Hematopoietic multipotent progenitor cell treated with erythropoietin and hydrocortisone succinate and interleukin-3 and kit ligand, for 4 days (in vitro differentiated cells): Measurements from ENCODE around the gene CARM1.
"Not testable (repeated sequence)": the region's sequence is repeated elsewhere in the genome, so short reads cannot be mapped to it uniquely, and the experiment has no call there.

Experiments used
- DNase-seq: peaks from one replicate; pipeline ENCODE4 v3.0.0-alpha.2; 2015

The CARM1 gene

DNA sequence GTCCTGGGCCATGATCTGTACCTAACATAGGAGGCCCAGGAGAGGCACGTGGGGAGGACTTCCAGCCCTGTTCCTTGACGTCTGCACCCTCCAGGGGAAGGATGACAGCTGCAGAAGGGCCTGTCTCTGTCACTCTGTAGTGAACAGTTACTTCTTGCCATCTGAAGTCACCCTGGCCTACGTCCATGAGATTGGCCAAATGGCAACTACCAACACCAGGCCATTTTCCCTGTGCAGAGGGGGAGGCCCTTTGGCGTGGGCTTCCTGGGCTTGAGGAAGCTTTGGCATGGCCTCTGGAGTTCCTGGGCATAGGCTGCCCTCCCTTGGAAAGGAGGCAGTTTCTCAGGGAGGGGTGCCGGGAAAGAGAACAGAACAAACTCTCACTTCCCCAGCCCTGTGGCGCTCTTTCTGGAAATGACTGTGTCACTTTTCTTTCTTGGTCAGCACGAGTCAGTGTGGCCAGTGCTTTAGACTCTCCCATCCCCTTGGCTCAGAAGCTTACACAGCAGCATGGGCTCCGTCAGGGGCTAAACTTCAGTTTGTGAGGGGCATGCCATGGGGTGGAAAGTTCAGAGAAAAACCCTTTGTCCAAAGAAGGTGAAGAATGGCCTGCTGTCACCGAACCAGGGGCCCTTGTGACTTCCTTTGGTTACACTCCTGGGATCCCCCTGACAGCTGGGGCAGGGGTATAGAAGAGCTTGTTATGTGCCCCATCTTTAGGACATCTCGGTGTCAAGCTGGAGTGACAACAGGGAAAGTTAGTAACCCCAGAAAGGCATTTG lies 5.3 kb downstream of the CARM1 start:
- DNase-seq, result no peak

DNA sequence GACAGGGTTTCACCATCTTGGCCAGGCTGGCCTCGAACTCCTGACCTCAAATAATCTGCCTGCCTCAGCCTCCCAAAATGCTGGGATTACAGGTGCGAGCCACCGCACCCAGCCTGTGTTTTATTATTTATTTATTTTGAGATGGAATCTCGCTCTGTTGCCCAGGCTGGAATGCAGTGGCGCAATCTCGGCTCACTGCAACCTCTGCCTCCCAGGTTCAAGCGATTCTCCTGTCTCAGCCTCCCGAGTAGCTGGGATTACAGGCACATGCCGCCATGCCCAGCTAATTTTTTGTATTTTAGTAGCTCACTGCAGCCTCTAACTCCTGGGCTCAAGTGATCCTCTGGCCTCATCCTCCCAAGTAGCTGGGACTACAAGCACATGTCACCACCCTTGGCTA lies 6.3 kb downstream of the CARM1 start:
- DNase-seq, result not testable (repeated sequence)

DNA sequence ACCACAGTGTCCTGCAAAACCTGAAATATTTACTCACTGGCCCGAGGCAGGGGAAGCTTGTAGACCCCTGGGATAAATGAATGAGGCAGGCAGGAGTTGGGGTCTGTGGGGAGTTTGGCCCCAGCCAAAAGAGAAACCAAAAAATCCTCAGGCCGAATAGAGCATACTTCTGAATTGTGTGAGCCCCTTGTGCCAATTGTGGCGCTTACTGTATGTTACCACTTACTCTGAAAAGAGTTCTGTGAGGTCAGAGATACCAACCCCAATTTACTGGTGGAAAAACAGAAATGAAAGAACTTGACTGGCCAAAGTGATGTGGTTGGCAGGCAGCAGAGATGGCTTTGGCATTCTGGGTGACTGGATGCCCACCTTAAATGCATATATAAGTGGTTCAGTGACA lies 6.9 kb downstream of the CARM1 start:
- no peak for DNase-seq

DNA sequence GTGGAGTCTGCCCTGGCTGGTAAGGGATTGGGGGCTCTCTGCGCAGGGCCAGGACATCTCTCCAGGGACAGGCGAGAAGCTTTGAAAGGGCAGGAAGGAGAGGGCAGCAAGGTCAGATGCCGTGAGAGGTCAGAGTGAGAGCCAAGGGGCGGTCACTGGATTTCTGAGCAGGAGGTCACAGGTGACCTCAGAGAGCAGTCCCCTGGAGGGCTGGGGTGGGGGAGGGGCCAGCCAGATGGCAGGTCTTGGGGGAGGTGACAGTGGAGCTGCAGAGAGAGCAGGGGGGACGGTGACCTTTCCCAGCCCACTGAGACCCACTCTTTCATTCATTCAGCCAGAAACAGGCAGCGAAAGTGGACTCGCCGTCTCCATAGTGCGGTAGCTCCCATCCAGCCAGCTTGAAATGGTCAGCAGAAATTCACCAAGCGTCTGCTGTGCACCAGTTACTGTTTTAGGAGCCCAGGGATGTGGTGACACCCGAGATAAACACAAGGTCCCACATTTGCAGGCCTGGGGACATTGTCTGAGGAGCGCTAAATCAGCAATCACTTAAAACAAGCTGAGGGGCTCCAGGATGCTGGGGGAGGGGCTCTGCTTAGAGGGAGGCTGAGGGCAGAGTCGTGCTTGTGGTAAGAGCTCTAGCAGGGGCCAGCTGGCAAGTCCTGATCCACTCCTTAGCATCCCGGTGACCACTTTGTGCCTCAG lies 10.2 kb downstream of the CARM1 start:
- no peak for DNase-seq

DNA sequence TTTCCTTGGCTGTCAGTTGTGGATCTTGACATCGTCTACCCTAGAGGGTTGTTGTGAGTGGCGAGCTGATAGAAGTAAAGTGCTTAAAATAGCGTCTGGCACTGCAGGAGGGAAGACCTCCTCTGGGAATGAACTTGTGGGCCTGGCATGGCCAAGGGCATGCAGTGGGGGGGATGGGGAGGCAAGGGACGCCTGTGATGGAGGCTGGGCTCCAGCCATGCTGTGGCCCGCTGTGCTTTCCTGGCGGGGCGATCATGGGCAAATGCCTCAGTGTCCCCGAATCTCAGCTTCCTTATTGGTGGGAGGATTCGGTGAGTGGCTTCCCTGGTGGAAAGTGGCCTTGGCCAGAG lies 10.7 kb downstream of the CARM1 start:
- no peak for DNase-seq

DNA sequence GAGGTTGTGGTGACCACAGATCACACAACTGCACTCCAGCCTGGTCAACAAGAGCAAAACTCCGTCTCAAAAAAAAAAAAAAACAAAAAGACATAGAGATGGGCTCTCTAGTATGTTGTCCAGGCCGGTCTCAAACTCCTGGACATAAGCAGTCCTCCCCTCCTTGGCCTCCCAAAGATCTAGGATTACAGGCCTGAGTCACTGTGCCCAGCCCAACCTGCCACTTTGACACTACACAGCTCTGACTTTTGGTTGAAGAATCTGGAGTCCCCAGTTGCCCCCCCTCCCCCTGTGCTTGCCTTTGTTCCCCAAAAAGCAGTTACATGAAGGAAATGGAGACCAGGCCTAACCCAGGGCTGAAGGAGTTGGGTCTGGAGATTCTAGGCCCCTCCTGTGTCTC lies 12.9 kb downstream of the CARM1 start:
- DNase-seq, result peak; percentile 46

DNA sequence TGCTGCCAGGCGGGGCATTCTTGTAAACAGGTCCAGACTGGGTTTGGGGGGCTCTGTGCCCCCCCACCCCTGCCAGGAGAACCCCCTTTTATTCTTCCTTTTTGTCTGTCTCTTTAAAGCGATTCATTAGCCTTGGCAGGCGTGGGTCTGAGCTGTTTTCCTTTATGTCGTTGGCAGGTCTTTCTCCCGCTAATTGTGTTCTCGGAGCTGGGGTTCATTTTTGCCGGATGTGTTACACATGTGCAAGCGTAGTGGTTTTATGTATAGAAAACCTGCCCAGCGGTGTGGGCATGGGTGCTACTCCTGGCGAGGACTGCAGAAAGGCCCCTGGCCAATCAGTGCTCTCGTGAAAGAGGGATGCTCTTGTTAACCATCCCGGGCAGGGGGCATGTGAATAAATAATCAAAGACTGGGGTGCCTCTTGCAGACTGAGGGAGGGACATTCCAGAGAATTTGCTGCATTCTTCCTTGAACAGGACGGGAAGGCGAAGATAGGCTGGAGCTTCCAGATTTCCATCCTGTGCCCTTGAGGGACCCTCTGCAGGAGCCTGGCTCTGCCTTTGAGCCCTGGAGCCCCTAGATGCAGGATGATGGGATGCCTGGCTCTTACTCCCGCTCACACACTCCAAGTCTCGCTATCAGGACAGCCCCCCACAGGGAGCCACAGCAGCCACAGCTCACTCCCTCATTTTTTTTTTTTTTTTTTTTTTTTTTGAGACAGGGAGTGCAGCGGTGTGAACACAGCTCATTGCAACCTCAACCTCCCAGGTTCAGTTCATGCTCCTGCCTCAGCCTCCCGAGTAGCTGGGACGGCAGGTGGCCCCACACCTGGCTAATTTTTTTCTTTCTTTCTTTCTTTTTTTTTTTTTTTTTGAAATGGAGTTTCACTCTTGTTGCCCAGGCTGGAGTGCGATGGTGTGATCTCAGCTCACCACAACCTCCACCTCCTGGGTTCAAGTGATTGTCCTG lies 14.1 kb downstream of the CARM1 start:
- DNase-seq, result no peak

DNA sequence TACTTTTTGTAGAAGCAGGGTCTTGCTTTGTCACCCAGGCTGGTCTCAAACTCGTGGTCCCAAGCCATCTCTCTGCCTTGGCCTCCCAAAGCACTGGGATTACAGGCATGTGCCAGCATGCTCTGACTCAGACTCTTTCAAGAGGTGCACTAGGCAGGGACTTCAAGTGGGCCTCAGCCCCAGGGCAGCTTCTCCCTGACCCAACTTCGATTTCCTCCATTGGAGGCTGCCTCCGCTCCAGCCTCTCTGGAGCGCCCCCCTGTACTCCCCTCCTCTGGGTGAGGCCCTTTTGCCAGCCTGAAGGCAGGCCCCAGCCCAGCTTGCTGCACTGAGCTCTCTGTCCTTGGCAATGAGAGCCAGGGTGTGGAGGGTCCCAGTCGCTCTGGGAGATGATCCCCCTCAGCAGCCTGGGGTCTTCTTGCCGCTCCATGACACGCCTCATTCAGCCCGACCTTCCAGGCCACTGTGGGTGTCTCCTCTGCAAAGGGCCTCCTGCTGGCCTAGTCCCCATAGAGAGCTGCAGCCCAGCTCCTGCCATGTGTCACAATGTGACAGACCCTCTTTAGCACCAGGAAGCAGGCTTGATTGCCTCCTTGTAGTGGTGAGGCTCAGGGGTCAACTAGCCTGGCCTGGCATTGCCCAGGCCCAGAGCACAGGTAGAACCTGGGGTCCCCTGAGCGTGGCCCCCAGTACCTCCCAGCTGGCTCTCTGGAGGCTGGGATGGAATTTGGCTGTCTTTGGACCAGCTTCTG lies 16.4 kb downstream of the CARM1 start:
- DNase-seq, result no peak

DNA sequence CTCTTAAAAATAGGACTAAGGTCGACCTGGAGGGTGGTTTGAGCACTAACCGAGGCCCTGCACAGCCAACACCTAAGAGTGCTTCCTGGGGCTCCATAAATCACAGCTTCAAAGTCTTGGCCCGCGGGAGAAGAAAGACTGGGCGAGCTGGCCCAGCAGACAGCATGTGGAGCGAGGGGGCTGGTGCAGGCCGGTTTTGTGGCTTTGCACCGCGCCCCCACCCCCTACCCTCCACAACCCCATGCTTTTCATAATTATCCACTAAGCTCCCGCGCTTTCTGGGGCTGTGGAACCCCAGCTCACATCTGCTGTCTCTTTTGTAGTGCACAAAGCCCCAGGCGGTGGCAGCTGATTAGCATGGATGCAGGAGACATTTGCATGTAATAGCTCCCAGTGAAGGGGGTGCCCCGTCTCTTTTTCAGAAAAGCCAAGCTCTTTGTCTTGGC lies 17.1 kb downstream of the CARM1 start:
- DNase-seq, result no peak

DNA sequence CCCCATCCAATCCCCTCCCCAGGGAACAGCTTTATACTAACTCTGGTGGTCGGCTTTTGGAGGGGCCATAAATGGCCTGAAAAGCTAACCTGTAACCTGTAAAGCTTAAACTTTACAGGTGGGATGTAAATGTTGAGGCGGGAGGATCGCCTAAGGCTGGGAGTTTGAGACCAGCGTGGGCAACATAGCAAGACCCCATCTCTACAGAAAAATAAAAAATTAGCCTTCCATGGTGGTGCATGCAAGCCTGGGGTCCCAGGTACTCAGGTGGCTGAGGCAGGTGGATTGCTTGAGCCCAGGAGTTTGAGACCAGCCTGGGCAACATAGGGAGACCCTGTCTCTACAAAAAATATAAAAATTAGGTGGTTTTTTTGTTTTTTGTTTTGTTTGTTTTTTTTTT lies 18.5 kb downstream of the CARM1 start:
- DNase-seq, result no peak

DNA sequence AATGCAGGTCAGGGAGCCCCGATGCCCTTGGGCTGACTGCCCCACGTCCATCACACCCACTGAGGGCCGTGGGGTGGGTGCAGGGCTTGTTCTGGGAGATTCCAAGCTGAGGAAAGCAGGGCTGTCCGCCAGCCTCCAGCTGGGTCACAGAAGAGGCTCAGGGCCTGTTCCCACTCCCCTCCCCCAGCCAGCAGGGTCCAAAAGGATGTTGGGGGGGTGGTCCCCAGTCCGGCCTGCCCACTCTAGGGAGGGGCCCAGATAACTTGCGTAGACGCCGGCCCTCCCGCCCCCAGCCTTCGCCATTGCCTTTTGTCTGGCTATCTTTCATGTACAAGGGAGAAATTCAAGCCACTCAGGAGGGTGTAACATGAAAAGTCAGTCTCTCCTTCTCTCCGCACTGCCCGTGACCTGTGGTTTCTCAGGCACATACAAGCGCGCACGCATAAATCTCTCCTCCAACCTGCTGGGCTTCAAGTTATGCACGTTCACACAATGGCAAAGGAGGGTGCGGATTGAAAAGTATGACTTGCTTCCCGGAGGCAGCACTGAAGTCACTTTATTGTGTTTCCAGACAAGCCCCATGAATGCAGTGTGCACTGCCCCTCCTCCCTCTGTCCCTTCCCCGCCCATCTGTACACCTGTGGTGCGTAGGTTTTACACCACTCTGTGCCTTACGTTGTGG lies 20.2 kb downstream of the CARM1 start:
- DNase-seq, result no peak

DNA sequence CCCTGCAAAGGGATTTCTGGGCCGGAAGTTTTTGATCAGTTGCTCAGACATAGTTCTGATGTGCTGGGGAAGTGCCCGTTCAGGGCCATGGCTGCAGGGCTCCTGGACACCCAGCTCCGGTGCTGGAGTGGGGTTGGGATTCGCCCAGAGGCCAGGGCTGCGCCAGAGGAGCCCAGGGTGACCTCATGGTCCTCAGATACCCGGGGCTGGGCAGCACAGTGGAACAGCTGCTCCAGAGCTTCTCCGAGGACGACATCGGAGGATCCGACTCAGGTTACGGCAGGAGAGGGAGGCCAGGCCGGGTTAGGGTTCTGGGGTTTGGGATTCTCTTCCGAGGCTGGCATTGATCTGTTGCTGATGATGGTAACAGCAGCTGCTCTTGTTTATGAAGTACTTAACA lies 20.9 kb downstream of the CARM1 start:
- no peak for DNase-seq

DNA sequence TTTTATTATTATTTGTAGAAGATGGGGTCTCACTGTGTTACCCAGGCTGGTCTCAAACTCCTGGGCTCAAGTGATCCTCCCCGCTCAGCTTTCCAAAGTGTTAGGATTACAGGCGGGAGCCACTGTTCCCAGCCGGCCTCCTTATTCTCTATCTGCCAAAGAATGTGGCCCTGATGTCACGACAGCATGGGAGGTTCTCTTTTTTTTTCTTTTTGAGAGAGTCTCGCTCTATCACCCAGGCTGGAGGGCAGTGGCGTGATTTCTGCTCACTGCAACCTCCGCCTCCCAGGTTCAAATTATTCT lies 23.5 kb downstream of the CARM1 start:
- DNase-seq, result no peak

DNA sequence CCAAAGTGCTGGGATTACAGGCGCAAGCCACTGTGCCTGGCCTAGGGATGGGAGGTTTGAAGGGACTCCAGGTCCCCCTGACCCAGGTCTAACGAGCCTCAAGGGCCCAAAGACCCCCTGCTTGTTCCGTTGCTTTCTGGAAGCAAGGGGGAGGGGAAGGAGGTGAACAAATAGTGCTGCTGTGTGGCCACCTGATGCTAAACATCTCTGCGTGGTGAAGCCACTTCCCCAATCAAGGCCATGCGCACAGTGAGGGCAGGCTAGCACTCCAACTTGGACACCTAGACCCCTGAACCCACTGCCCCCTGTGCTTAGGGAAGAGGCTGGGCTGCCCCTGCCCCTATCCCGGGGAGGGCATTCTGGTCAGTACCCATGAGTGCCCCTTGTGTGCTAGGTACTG lies 24.0 kb downstream of the CARM1 start:
- no peak for DNase-seq

DNA sequence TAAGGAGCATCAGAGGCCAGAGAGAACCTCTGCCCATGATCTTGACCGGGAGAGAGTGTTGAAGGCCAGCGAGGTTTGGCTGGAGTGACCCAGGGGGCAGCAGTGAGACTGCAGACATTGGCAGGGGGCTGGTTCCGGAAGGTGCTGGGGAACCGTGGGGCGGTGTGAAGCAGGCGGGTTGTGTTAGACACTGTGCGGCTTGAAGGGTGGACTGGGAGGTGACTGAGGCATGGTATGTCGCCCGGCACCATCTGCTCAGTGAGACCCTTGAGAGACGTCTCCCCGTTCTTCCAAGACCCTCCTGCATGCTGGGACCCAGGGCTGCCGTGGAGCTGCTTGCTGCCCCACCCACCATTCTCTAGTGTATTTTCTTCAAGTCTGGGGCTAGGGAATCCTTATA lies 24.6 kb downstream of the CARM1 start:
- no peak for DNase-seq

DNA sequence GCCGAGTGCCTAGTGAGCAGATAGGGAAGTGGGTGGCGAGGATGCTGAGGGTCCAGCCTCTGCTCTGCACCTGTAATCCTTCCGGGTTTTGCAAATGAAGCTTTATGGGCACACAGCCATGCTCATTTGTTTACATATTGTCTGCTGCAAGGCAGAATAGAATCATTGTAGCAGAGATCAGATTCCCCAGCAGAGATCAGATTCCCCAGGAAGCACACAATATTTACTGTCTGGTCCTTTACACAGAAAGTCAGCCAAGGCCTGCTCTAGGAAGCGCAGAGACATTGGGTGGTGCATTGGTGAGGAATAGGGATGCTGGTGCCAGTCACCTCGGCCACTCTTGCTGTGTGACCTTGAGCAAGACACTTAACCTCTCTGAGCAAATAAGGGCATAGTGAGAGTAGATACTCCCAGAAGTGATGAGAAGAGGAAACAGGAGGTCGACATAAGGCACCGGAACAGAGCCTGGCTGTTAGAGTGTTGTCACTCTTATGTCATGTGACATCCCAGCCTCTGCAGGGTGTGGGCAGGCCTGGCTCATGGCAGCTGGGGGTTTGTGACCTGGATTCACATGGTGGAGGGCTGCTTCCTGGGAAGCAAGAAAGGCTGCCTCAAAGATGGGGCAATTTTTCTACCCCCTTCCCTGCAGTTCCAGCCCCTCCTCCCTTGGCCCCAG lies 25.6 kb downstream of the CARM1 start:
- DNase-seq, result peak; percentile 59

DNA sequence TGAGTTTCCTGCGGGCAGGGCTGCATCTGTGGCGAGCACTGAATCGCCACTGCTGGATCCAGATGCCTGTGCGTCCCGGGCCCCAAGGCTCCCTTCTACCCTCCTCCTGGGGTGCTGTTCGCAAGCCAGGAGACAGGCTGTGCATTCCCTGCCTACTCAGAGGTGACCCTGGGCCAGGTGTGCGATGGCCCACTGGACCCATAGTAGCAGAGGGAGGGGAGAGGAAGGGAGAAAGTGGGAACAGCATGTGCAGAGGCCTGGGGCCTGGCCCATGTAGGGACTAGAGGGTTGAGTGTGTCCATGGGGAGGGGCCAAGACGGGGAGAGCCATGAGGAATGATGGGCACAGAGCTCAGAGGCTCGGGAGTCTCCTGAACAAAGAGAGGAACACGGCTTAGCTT lies 27.3 kb downstream of the CARM1 start:
- no peak for DNase-seq

DNA sequence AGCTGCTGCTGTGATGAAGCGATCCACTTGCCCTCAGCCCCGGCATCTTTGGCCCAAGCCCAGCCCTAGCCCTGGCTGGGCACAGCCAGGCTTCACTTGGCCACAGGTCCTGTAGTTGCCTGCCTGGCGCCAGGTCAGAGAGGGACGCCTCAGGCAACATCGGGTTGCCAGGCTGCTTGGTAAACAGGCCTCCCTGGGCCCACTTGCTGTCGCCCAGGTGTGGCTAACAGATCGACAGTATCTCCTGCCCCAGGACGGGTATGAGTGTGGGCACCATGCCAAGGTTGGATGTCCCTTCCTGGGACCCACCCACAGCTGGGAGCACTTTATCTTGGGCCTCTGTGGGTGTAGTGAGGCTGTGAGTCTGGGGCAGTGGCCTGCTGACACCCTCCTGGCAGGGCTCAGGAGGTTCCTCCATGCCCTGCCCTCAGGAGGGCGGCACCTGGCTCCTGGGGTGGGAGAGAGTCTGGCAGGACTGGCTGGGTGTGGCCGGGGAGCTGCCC lies 27.8 kb downstream of the CARM1 start:
- peak; percentile 90 for DNase-seq

DNA sequence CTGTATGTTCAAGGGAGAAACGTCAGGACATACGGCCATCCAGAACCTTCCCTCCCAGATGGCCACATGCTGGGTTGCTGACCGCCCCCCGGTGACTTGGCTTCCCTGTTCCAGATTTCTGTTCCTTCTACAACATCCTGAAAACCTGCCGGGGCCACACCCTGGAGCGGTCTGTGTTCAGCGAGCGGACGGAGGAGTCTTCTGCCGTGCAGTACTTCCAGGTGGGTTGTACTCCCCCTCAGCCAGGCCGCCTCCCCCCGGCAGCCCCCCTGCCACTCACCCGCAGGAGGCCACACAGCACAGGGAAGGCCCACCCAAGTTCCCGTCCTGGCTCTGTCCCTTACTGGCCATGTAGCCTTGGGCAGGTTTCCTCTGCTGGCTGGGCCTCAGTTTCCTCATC lies 36.6 kb downstream of the CARM1 start:
- no peak for DNase-seq

DNA sequence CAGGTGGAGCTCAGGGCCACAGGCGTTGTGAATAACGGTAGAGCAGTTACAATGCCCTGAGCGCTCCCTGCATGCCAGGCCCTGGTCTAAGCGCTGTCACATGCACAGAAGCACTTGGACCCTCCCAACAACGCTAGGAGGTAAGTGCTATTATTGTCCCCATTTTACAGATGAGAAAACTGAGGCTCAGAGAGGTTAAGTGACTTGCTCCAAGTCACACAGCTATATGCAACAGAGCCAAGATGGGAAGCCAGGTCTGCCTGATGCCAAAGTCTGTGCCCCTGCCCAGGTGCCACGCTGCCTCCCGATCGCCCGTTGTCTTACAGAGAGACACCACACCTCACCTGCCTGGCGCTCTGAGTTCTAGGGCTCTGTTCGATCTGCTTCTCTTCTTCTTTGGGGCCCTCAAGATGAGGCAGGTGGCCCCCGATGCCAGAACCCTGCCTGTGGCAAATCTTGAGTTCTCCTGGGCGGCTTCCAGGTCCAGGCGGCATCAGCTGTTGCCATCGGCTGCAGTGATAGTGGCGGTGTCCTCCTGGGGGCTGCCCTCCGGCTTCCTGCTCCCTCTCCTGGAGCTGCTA lies 37.1 kb downstream of the CARM1 start:
- DNase-seq, result no peak
